ENCODE measurements around the gene PAQR6.
"Not testable (repeated sequence)": the region's sequence is repeated elsewhere in the genome, so short reads cannot be mapped to it uniquely, and the experiment has no call there.

PAQR6 gene

DNA sequence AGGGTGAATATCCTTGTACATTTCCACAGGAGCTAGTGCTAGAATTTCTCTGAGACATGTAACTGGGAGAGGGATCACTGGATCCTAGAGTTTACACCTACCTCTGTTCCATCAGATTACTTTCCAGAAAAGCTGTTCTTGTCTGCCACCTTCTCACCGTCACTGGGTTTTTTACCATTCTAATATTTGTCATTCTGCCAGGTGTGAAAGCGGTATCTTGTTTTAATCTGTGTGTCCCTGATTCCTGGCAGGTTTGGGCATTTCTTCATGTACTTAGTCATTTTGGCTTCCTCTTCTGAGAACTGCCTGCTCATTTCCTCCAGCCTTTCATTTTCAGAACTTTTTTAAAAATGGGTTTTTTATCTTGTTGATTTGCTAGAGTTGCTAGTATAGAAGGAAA lies 30.0 kb downstream of the PAQR6 start:
- DNase-seq (ENCODE audit: low read depth, low spot score), result no peak
- H3K9me3 ChIP-seq (ENCODE audit: control insufficient read depth, insufficient read depth, low read length), result no peaks in the 10 kb centered on the region
- H3K4me1 ChIP-seq (ENCODE audit: control insufficient read depth, insufficient read depth, low read length), result no peaks in the 10 kb centered on the region
- peaks cover 5% of the 10 kb centered on the region; the same call in 1 of the 2 replicates for H3K36me3 ChIP-seq (ENCODE audit: control insufficient read depth, insufficient read depth, low read length)
- no CpG with 5 or more reads among the region's 2 CpGs for WGBS (ENCODE audit: insufficient coverage, insufficient read length)
- no peak overlapping the region for H3K4me3 ChIP-seq (ENCODE audit: low read length)
- H3K27me3 ChIP-seq (ENCODE audit: control insufficient read depth, insufficient read depth, low read length), result no peaks in the 10 kb centered on the region
- H3K27ac ChIP-seq (ENCODE audit: low read length), result no peak overlapping the region

DNA sequence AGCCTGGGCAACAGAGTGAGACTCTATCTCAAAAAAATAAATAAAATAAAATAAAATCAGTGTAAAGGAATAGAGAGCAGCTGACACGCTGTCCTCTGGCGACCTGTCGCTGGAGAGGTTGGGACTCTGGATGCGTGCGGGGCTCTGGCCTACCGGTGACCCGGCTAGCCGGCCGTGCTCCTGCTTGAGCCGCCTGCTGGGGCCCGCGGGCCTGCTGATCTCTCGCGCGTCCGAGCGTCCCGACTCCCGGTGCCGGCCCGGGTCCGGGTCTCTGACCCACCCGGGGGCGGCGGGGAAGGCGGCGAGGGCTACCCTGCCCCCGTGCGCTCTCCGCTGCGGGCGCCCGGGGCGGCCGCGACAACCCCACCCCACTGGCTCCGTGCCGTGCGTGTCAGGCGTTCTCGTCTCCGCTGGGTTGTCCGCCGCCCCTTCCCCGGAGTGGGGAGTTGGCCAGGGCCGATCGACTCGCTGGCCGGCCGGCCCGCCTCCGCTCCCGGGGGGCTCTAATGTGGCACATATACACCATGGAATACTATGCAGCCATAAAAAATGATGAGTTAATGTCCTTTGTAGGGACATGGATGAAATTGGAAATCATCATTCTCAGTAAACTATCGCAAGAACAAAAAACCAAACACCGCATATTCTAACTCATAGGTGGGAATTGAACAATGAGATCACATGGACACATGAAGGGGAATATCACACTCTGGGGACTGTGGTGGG lies 31.3 kb downstream of the PAQR6 start:
- not testable (repeated sequence) for H3K36me3 ChIP-seq (ENCODE audit: control insufficient read depth, insufficient read depth, low read length)

GRCh38 chr1:156214024-156214748 lies 33.7 kb downstream of the PAQR6 start:
- H3K27me3 ChIP-seq (ENCODE audit: control insufficient read depth, insufficient read depth, low read length), result no peaks in the 10 kb centered on the region
- H3K4me3 ChIP-seq (ENCODE audit: low read length), result no peak overlapping the region
- no peak for DNase-seq (ENCODE audit: low read depth, low spot score)
- H3K27ac ChIP-seq (ENCODE audit: low read length), result no peak overlapping the region
- H3K4me1 ChIP-seq (ENCODE audit: control insufficient read depth, insufficient read depth, low read length), result no peaks in the 10 kb centered on the region
- WGBS (ENCODE audit: insufficient coverage, insufficient read length), result no CpG with 5 or more reads among the region's 16 CpGs
- no peaks in the 10 kb centered on the region for H3K9me3 ChIP-seq (ENCODE audit: control insufficient read depth, insufficient read depth, low read length)
- peaks cover 4% of the 10 kb centered on the region for H3K36me3 ChIP-seq (ENCODE audit: control insufficient read depth, insufficient read depth, low read length)

More for the DNA sequence above, 31.3 kb downstream of the PAQR6 start:
- not testable (repeated sequence) for DNase-seq (ENCODE audit: low read depth, low spot score); H3K9me3 ChIP-seq (ENCODE audit: control insufficient read depth, insufficient read depth, low read length); H3K4me3 ChIP-seq (ENCODE audit: low read length); H3K27ac ChIP-seq (ENCODE audit: low read length); H3K4me1 ChIP-seq (ENCODE audit: control insufficient read depth, insufficient read depth, low read length); H3K27me3 ChIP-seq (ENCODE audit: control insufficient read depth, insufficient read depth, low read length)
- WGBS (ENCODE audit: insufficient coverage, insufficient read length), result no CpG with 5 or more reads among the region's 55 CpGs

- no peak for DNase-seq (ENCODE audit: low read depth, low spot score)
- WGBS (ENCODE audit: insufficient coverage, insufficient read length), result no CpG with 5 or more reads among the region's 11 CpGs
- no peaks in the 10 kb centered on the region for H3K9me3 ChIP-seq (ENCODE audit: control insufficient read depth, insufficient read depth, low read length)
- H3K4me3 ChIP-seq (ENCODE audit: low read length), result peak overlapping the region; percentile 62; the same call in 1 of the 2 replicates
- peaks cover 4% of the 10 kb centered on the region for H3K36me3 ChIP-seq (ENCODE audit: control insufficient read depth, insufficient read depth, low read length)
- no peaks in the 10 kb centered on the region for H3K4me1 ChIP-seq (ENCODE audit: control insufficient read depth, insufficient read depth, low read length)
- H3K27ac ChIP-seq (ENCODE audit: low read length), result no peak overlapping the region
- no peaks in the 10 kb centered on the region for H3K27me3 ChIP-seq (ENCODE audit: control insufficient read depth, insufficient read depth, low read length)
Measured at GRCh38 chr1:156213644-156213966, 34.3 kb downstream of the PAQR6 start.

DNA sequence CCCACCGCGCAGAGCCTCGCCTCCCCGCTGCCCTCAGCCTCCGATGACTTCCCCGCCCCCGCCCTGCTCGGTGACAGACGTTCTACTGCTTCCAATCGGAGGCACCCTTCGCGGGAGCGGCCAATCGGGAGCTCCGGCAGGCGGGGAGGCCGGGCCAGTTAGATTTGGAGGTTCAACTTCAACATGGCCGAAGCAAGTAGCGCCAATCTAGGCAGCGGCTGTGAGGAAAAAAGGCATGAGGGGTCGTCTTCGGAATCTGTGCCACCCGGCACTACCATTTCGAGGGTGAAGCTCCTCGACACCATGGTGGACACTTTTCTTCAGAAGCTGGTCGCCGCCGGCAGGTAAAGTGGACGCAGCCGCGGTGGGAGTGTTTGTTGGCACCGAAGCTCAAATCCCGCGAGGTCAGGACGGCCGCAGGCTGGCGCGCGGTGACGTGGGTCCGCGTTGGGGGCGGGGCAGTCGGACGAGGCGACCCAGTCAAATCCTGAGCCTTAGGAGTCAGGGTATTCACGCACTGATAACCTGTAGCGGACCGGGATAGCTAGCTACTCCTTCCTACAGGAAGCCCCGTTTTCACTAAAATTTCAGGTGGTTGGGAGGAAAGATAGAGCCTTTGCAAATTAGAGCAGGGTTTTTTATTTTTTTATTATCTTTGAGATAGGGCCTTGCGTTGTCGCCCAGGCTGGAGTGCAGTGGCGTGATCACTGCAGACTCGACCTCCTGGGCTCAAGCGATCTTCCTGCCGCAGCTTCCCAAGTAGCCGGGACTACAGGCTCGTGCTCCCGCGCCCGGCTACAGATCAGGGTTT lies 34.8 kb downstream of the PAQR6 start, which contains the start of gene PMF1:
Gene PMF1, plus strand, starts transcription at position 175 of the 811 bp plus-strand sequence. Its CDS starts 9 bp downstream, at position 184.
- Histone ChIP-seq H3K4me1 (ENCODE audit: control insufficient read depth, insufficient read depth, low read length) (no peaks in the 10 kb centered on the region), H3K9me3 (ENCODE audit: control insufficient read depth, insufficient read depth, low read length) (no peaks in the 10 kb centered on the region), H3K27ac (ENCODE audit: low read length) (no peak within 1 kb of the TSS), H3K4me3 (ENCODE audit: low read length) (peak within 1 kb of the TSS; percentile 62; the same call in 1 of the 2 replicates), H3K36me3 (ENCODE audit: control insufficient read depth, insufficient read depth, low read length) (peaks cover 4% of the 10 kb centered on the region), H3K27me3 (ENCODE audit: control insufficient read depth, insufficient read depth, low read length) (no peaks in the 10 kb centered on the region)
- DNase-seq (ENCODE audit: low read depth, low spot score), result peak; percentile 87
- WGBS (ENCODE audit: insufficient coverage, insufficient read length), result no CpG with 5 or more reads among the region's 61 CpGs

- no CpG with 5 or more reads among the region's 9 CpGs for WGBS (ENCODE audit: insufficient coverage, insufficient read length)
- no peak overlapping the region for H3K27ac ChIP-seq (ENCODE audit: low read length)
- no peak for DNase-seq (ENCODE audit: low read depth, low spot score)
- no peak overlapping the region for H3K4me3 ChIP-seq (ENCODE audit: low read length)
- H3K27me3 ChIP-seq (ENCODE audit: control insufficient read depth, insufficient read depth, low read length), result no peaks in the 10 kb centered on the region
- H3K9me3 ChIP-seq (ENCODE audit: control insufficient read depth, insufficient read depth, low read length), result no peaks in the 10 kb centered on the region
- peaks cover 6% of the 10 kb centered on the region for H3K36me3 ChIP-seq (ENCODE audit: control insufficient read depth, insufficient read depth, low read length)
- H3K4me1 ChIP-seq (ENCODE audit: control insufficient read depth, insufficient read depth, low read length), result no peaks in the 10 kb centered on the region; the same call in 1 of the 2 replicates
Measured at GRCh38 chr1:156212130-156212529, 35.7 kb downstream of the PAQR6 start.

- DNase-seq (ENCODE audit: low read depth, low spot score), result no peak
- Histone ChIP-seq H3K4me3 (ENCODE audit: low read length) (no peak overlapping the region), H3K4me1 (ENCODE audit: control insufficient read depth, insufficient read depth, low read length) (no peaks in the 10 kb centered on the region; the same call in 1 of the 2 replicates), H3K36me3 (ENCODE audit: control insufficient read depth, insufficient read depth, low read length) (peaks cover 6% of the 10 kb centered on the region), H3K27ac (ENCODE audit: low read length) (no peak overlapping the region), H3K27me3 (ENCODE audit: control insufficient read depth, insufficient read depth, low read length) (no peaks in the 10 kb centered on the region), H3K9me3 (ENCODE audit: control insufficient read depth, insufficient read depth, low read length) (no peaks in the 10 kb centered on the region)
- no CpG with 5 or more reads among the region's 3 CpGs for WGBS (ENCODE audit: insufficient coverage, insufficient read length)
Measured at GRCh38 chr1:156211243-156211642, 36.6 kb downstream of the PAQR6 start.

DNA sequence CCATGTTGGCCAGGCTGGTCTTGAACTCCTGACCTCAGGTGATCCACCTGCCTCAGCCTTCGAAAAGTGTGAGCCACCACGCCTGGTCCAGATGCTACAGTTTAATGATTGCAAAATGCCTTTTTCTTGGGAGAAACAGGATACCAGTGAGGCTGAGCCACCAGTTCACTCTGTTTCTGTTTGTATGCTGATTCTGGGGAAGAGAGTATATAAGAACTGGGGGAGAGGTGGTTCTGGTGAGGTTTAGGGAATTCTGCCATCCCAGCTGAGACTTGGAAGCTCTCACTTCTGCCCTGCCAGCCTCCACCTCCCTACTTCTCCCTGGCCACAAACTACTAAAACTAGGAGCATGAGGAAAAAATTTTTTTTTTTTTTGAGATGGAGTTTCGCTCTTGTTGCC lies 43.2 kb downstream of the PAQR6 start:
- DNase-seq (ENCODE audit: low read depth, low spot score), result no peak
- peaks cover 6% of the 10 kb centered on the region; the same call in 1 of the 2 replicates for H3K36me3 ChIP-seq (ENCODE audit: control insufficient read depth, insufficient read depth, low read length)
- no peaks in the 10 kb centered on the region for H3K27me3 ChIP-seq (ENCODE audit: control insufficient read depth, insufficient read depth, low read length)
- H3K9me3 ChIP-seq (ENCODE audit: control insufficient read depth, insufficient read depth, low read length), result no peaks in the 10 kb centered on the region
- no peaks in the 10 kb centered on the region; the same call in 1 of the 2 replicates for H3K4me1 ChIP-seq (ENCODE audit: control insufficient read depth, insufficient read depth, low read length)
- H3K27ac ChIP-seq (ENCODE audit: low read length), result no peak overlapping the region
- no CpG with 5 or more reads among the region's 3 CpGs for WGBS (ENCODE audit: insufficient coverage, insufficient read length)
- no peak overlapping the region for H3K4me3 ChIP-seq (ENCODE audit: low read length)

DNA sequence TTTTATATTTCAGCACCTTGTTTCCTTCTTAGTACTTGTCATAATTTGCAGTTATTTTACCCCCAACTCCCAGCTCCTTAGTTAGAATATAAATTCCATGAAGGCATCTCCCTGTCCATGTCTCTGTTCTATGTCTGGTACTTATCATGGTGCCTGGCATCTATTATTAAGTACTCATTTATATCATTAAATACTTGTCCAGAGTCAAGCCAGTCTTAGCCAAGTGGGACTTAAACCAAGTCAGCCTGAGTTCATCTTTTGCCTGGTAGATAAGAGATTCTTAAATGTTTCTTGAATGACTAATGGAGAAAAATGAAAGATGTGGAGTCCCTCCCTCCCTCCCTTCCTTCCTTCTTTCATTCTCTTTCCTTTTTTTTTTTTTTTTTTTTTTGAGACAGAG lies 44.5 kb downstream of the PAQR6 start:
- Histone ChIP-seq H3K27me3 (ENCODE audit: control insufficient read depth, insufficient read depth, low read length) (no peaks in the 10 kb centered on the region), H3K4me1 (ENCODE audit: control insufficient read depth, insufficient read depth, low read length) (no peaks in the 10 kb centered on the region; the same call in 1 of the 2 replicates), H3K36me3 (ENCODE audit: control insufficient read depth, insufficient read depth, low read length) (peaks cover 6% of the 10 kb centered on the region; the same call in 1 of the 2 replicates), H3K4me3 (ENCODE audit: low read length) (no peak overlapping the region), H3K27ac (ENCODE audit: low read length) (no peak overlapping the region), H3K9me3 (ENCODE audit: control insufficient read depth, insufficient read depth, low read length) (no peaks in the 10 kb centered on the region)
- DNase-seq (ENCODE audit: low read depth, low spot score), result no peak

- Histone ChIP-seq H3K27me3 (ENCODE audit: control insufficient read depth, insufficient read depth, low read length) (no peaks in the 10 kb centered on the region), H3K9me3 (ENCODE audit: control insufficient read depth, insufficient read depth, low read length) (no peaks in the 10 kb centered on the region), H3K4me3 (ENCODE audit: low read length) (no peak overlapping the region), H3K36me3 (ENCODE audit: control insufficient read depth, insufficient read depth, low read length) (0 out of 2 replicates have a peak, but pooled peaks cover 4% of the 10 kb centered on the region), H3K27ac (ENCODE audit: low read length) (no peak overlapping the region), H3K4me1 (ENCODE audit: control insufficient read depth, insufficient read depth, low read length) (no peaks in the 10 kb centered on the region)
- no CpG with 5 or more reads among the region's 8 CpGs for WGBS (ENCODE audit: insufficient coverage, insufficient read length)
- DNase-seq (ENCODE audit: low read depth, low spot score), result no peak
Measured at GRCh38 chr1:156200044-156200443, 47.8 kb downstream of the PAQR6 start.
